ENCODE measurements around the gene CDK17.
"Not testable (repeated sequence)": the region's sequence is repeated elsewhere in the genome, so short reads cannot be mapped to it uniquely, and the experiment has no call there.

CDK17 gene

GRCh38 chr12:96315741-96316481 is 84.3 kb downstream of the CDK17 start:
- not testable (repeated sequence) for DNase-seq (ENCODE audit: low spot score)

GRCh38 chr12:96314723-96315122 is 85.5 kb downstream of the CDK17 start:
- DNase-seq (ENCODE audit: low spot score) = no peak

- DNase-seq (ENCODE audit: low spot score) = no peak
These were observed 86.6 kb downstream of the CDK17 start for GRCh38 chr12:96313606-96314005.

- no peak for DNase-seq (ENCODE audit: low spot score)
These were observed 89.0 kb downstream of the CDK17 start for GRCh38 chr12:96311191-96311590.

- DNase-seq (ENCODE audit: low spot score) = no peak
These were observed 90.2 kb downstream of the CDK17 start for GRCh38 chr12:96310067-96310466.

GRCh38 chr12:96308881-96309280 is 91.4 kb downstream of the CDK17 start:
- DNase-seq (ENCODE audit: low spot score) = no peak

GRCh38 chr12:96305665-96306064 is 94.6 kb downstream of the CDK17 start:
- no peak for DNase-seq (ENCODE audit: low spot score)

GRCh38 chr12:96303653-96304052 is 96.6 kb downstream of the CDK17 start:
- DNase-seq (ENCODE audit: low spot score) = no peak

- DNase-seq (ENCODE audit: low spot score) = no peak
These were observed 97.4 kb downstream of the CDK17 start for GRCh38 chr12:96302687-96303310.

GRCh38 chr12:96301732-96302131 is 98.5 kb downstream of the CDK17 start:
- DNase-seq (ENCODE audit: low spot score) = no peak

- no peak for DNase-seq (ENCODE audit: low spot score)
These were observed 100.2 kb downstream of the CDK17 start for GRCh38 chr12:96300064-96300463.

GRCh38 chr12:96297504-96297903 is 102.7 kb downstream of the CDK17 start:
- no peak for DNase-seq (ENCODE audit: low spot score)

- no peak for DNase-seq (ENCODE audit: low spot score)
These were observed 104.6 kb downstream of the CDK17 start for GRCh38 chr12:96295532-96296160.

GRCh38 chr12:96294831-96295230 is 105.4 kb downstream of the CDK17 start:
- no peak for DNase-seq (ENCODE audit: low spot score)

GRCh38 chr12:96293093-96293492 is 107.1 kb downstream of the CDK17 start:
- DNase-seq (ENCODE audit: low spot score) = no peak

GRCh38 chr12:96289067-96289466 is 111.2 kb downstream of the CDK17 start:
- DNase-seq (ENCODE audit: low spot score) = no peak

GRCh38 chr12:96285158-96285557 is 115.1 kb downstream of the CDK17 start:
- no peak for DNase-seq (ENCODE audit: low spot score)

- DNase-seq (ENCODE audit: low spot score) = no peak
These were observed 125.9 kb downstream of the CDK17 start for GRCh38 chr12:96274331-96274730.

GRCh38 chr12:96271469-96272199 is 128.6 kb downstream of the CDK17 start:
- DNase-seq (ENCODE audit: low spot score) = no peak

- DNase-seq (ENCODE audit: low spot score) = no peak
These were observed 134.0 kb downstream of the CDK17 start for GRCh38 chr12:96266238-96266637.

- no peak for DNase-seq (ENCODE audit: low spot score)
These were observed 134.4 kb downstream of the CDK17 start for GRCh38 chr12:96265836-96266235.

GRCh38 chr12:96265400-96265799 is 134.8 kb downstream of the CDK17 start:
- DNase-seq (ENCODE audit: low spot score) = no peak

GRCh38 chr12:96263449-96263902 is 136.8 kb downstream of the CDK17 start:
- no peak for DNase-seq (ENCODE audit: low spot score)

Data from activated CD4-positive, alpha-beta T cell treated with anti-CD3 and anti-CD28 coated beads, Interleukin-2, Interleukin-4, amounts not matched to agents 100 ng/mL and 50 ng/mL, durations not matched to agents 16 hours and 8 hours (primary cell).